ENCODE data around the gene TMPRSS12. TPM values are rescaled to one million over a fixed set of nuclear protein-coding genes. Genes with fewer than 3 reads are reported as not detected.

The TMPRSS12 gene, protein sequence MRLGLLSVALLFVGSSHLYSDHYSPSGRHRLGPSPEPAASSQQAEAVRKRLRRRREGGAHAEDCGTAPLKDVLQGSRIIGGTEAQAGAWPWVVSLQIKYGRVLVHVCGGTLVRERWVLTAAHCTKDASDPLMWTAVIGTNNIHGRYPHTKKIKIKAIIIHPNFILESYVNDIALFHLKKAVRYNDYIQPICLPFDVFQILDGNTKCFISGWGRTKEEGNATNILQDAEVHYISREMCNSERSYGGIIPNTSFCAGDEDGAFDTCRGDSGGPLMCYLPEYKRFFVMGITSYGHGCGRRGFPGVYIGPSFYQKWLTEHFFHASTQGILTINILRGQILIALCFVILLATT
- total RNA-seq = not detected in 2 replicates

DNA sequence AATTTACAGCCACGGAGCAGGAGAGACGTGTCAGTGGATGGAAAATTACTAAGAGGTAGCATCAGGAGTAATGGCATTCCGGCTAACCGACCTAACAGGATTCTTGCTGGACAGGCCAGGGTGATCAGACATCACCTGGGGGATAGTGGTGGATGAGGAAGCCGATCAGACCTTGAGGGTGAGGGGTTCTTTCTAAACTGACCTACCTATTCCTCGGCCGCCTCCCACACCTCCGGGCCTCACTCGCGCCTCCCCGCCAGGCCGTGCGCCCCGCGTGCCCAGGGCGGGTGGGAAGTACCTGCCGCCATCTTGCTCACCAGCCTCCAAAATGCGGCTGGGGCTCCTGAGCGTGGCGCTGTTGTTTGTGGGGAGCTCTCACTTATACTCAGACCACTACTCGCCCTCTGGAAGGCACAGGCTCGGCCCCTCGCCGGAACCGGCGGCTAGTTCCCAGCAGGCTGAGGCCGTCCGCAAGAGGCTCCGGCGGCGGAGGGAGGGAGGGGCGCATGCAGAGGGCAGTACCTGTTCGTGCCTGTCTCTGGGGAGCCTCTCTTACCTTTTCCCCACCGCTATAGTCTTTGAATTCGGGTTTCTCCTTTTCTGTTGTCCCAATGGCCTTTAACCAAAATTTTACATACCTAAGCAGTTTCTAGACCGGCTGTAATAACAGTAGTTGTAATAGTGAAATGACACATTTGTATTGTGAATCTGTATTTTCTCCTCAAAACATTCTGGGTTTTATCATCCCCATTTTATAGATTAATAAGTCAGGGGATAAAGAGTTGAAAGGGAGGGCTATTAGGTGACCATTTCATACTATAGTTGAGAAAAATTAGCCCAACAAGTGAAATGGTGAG, at the start of gene TMPRSS12:
TSS of gene TMPRSS12 (plus strand) at position 290 of the 857 bp plus-strand sequence. CDS start at position 329, 39 bp downstream.

Small RNA genes lying within 50 kb of the gene (small RNA-seq; reads per million reads assigned to genes)
- gene AC013244.2 (ENCODE audit: low replicate concordance) = not detected
- gene RN7SL519P (ENCODE audit: low replicate concordance) = not detected

Other genes starting within 250 kb of the TMPRSS12 start
- gene ATF1, start 78.8 kb upstream of the TMPRSS12 start, total RNA-seq = 28.2 and 30.9 TPM in 2 replicates
- not detected in 2 replicates for gene HIGD1C, start 109.6 kb downstream of the TMPRSS12 start, total RNA-seq
- 57.4 and 123 TPM in 2 replicates for gene SLC11A2, start 183.5 kb downstream of the TMPRSS12 start, total RNA-seq
- 28.6 and 54.7 TPM in 2 replicates for gene LETMD1, start 205.4 kb downstream of the TMPRSS12 start, total RNA-seq
- gene CSRNP2, start 240.7 kb downstream of the TMPRSS12 start, total RNA-seq = 29.5 and 34.9 TPM in 2 replicates

Measured in placental pericyte (primary cell).